ENCODE data around the gene PHF23.

The PHF23 gene

DNA sequence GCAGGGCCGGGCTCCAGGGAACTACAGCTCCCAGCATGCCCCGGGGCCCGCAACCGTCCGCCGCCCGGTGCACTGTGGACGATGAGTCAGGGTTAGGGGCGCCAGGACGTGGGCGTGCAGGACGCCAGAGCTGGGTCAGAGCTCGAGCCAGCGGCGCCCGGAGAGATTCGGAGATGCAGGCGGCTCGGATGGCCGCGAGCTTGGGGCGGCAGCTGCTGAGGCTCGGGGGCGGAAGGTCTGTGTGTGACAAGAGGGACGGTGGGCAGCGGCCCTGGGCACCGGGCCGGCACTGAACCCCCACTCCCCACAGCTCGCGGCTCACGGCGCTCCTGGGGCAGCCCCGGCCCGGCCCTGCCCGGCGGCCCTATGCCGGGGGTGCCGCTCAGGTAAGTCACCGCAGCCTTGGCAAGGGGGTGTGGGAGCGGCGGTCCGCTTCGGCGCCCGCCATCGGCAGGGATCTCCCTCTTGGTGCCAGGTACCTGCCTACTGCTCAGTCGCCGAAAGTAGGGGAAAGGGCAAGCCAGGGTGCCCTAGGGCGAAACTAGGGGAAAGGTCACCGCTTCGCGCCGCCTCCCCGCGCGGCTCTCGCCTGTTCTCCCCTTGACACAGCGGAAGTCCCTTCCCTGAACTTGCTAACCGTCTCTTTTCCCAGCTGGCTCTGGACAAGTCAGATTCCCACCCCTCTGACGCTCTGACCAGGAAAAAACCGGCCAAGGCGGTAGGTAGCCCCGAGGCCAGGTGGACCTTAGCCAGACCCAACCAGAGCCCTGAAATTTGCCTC, 19.3 kb downstream of the PHF23 start, which contains the start of the genes ACADVL and DLG4:
Gene ACADVL (plus strand): TSS at position 127 of the 781 bp plus-strand sequence. CDS start 47 bp downstream, at position 174.
Gene DLG4 (minus strand): TSS at position 25 of the 781 bp plus-strand sequence.
- DNase-seq (ENCODE audit: low spot score) = peak; percentile 93

DNA sequence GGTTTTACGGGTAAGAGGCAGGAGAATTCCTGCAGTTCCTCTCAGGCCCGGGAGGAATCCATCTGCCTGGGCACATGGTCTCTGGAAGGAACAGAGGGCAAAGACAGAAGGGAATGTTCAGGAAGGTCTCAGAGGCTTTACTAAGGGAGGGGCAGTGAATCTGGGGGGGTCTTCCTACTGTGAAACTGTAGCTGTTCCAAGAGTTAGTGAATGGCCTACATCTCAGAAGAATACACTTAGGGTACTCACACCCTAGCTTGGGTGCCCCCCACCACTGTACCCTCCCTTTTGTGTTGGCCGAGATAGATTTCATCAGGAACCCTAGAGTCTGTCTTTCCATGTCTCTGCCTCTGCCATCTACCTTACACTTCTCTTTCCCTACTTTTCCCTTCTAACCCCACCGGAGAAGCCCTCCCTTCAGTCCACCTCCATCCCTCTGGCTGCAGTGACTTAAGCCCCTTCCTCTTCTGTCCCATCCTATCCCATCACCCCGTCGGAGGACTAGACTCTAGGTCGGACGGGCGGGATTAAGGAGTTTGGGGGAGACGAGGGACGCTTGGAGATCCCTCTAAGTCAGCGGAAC, 19.9 kb downstream of the PHF23 start:
- DNase-seq (ENCODE audit: low spot score) = no peak

DNA sequence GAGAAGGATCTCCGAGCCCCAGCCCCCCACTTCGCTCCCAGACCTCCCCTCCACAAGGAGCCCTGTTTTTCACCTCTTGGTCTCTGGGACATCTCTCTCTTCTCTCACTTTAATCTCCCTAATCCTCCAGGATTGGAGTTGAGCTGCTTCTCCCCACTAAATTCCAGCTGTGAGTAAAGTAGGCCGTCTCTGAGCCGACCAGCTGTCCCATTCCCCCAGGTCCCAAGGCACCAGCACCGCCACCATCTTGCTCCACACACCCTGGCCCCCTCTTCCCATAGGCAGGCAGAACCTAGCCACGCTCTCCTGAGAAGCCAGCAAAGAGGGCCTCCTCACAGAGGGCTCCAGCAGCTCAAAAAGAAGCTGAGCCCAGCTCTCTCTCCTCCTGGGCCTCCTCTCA, 20.5 kb downstream of the PHF23 start:
- no peak for DNase-seq (ENCODE audit: low spot score)

DNA sequence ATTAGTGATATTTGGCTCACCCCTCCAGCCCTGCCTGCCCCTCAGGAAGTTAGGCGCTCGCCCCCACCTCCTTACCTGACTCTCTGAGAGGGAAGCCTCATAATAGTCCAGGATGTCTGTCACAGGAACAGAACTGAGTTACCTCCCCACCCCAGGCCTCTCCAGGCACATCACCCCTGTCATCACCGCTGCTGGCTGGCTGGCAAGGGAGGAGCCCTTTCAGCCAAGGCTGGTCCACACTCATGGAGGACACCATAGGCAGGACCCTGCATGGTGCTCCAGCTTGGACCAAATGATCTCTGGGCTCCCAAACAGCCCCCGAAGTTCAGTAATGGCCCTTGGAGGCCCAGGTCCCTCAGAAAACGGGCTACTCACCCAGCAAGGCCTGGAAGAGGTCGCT, 21.1 kb downstream of the PHF23 start:
- no peak for DNase-seq (ENCODE audit: low spot score)

DNA sequence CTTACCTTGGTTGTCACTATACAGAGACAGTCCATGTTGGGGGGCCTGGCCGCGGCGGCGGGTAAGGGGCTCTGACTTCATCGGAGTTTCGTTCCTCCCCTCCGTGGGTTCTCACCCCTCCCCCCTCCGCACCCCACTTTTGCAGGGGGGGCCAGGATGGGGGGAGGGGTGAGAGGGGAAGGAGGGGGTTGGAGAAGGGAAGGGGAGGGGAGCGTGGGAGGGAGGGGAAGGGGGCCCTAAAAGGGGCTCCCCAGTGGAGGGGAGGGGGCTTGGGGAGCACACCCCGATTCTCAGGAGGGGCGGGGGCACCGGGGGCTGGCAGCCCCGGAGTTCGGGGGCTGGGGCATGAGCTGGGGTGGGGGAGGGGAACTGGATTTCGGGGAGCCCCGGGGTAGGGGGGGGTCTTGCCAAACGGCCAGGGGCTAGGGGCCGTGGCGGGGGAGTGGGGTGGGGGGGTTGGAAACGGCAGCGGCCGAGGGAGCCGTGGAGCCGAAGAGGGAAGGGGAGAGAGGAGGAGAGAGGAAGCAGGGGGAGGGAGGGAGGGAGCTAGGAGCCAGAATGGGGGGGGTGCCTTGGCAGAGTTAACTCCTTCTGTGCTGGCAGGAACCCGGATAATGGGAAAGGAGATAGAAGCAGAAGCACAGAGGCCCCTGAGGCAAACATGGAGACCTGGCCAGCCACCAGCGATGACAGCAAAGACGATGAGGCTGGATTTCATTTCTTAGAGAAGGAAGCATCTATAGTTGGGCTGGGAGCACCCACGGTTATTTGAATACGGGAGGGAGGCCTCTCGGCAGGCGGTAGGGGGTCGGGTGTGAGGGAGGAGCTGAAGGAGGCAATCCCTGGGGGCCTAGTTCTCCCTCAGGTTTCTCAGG, 21.9 kb downstream of the PHF23 start:
- peak; percentile 80 for DNase-seq (ENCODE audit: low spot score)

DNA sequence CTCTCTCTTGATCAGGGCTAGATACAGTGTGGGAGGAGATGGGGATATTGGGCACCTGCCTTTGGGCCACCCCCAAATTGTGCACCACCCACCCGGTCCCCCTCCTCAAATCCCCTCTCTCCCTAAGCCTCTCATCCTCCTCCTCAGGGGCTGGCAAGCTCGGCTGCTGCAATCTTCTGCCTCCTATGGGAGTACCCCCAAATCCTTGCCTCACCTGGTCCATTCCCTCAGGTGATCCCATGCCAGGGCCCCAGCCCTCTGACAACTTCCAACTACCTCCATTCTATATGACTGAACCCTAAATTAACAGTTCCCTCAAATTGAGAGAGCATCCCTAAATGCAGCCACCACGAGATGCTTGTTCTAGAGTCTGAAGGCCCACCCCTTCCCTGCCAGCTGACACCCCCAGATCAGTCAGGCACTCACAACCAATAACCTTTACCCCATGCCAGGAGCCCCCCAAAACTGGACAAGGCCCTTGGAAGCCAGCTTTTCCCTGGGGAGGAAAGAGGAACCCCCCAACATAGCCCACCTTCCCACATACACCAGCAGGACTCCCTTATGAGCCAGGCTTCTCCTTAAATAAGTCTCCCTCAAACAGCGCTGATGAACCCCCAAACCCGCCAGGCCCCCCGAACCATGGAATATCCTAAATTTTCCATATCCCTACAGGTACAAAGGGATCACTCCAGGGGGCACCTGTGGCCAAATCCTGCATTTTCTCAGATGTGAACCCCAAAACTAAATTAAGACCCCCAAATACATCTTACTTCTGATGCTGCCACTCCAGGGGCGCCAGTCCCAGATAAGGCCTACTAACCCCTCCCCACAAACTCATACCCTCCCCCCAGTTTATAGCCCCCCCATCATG, 22.8 kb downstream of the PHF23 start:
- DNase-seq (ENCODE audit: low spot score) = no peak

DNA sequence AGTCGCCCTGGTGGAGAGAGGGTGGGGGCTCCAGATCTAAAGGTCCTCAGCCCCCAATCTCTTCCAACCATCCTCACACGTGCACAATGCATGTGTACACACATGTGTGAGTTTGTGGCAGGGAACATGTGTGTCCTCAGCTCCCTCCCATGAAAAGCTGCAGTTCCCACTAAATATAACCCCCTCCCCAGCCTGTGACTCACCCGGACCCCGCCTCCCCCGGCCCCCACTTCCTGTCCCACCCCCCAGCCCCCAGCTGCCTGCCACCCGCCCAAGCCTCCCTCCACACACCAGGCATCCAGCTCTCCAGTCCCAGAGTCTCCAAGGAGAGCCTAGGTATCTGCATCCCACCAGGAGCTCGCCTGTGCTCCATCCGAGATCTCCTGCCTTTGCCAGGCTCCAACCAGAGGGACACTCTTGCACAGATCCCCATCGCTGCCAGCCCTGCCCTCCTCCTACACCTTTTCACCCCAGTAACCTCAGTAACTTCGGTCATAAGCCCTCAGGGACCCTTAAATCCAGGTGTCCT, 23.5 kb downstream of the PHF23 start:
- no peak for DNase-seq (ENCODE audit: low spot score)

DNA sequence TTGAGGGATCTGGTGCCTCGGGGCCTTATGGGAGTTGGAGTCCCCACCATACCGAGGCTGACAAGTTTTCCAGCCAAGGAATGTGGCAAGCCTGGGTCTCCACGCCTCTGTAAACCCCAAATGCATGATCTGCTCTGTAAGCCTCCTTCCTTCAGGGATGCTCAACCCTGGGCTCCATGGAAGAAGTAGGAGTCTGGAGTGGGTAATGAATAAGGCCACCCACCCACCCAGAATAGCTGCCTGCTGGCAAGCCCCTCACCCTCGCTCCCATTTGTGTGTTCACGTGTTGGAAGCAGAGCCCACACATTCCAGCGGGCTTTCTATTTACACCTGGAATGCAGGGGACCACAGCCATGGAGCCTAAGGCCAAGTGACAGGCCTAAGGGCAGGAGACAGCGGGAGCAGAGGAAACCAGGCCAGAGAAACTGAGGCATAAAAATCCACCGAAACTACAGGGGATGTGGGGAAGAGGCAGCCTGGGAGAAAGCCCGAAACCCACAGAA, 24.1 kb downstream of the PHF23 start:
- no peak for DNase-seq (ENCODE audit: low spot score)

DNA sequence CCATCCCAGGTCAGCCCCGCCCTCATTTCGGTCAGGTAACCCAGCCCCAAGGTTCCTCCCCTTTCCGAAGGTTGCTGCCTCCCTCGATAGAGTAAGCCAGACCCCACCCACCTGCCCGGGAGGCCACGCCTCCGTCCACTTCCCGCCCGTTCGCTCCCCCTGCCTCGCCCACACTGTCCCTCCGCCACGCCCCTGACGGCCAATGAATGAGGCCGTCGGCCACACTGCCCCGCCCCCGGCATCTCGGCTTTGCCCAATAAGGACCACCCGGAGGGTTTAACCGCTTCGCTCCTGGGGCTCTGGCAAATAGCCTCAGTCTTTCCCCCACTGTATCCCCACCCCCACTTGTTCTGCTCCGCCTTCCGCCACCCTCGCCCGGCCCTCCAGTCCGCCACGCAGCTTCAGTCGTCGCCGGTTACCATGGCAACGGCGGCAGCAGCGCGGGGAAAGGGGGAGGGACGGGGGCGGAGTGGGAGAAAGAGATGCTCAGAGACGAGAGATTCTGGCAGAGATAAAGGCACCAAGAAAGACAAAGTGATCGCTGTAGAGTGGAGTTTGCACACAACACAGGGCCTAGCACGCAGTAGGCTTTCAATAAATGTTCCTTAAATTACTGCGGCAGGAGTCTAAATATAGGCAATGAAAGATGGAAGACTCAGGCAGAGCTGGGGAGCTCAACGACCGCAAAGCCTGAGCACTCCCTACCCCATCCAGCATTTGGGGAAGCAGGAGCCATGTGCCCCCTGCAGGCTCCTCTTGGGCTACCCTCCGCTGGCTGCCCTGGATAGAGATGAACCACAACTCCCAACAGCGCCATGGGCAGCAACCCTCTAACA, 24.7 kb downstream of the PHF23 start:
- DNase-seq (ENCODE audit: low spot score) = peak; percentile 100

DNA sequence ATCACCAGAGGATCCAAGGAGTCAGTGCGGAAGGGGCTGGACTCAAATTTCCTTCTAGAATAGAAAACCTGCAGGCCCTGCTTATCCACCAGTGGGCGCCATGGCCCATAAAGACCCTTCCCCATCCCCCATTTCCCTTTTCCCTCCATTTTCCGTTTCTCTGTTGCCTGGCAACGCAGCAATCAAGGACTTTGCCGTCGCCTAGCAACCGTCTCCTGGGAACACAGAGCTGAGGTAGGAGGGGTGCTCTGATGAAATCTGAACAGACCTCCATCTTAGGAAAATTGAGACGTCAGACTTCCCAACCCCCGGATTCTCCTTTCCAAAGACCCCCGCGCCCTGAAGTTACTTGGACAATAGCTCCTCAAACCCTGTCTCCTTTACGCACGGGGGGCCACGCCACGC, 25.4 kb downstream of the PHF23 start:
- DNase-seq (ENCODE audit: low spot score) = peak; percentile 99

DNA sequence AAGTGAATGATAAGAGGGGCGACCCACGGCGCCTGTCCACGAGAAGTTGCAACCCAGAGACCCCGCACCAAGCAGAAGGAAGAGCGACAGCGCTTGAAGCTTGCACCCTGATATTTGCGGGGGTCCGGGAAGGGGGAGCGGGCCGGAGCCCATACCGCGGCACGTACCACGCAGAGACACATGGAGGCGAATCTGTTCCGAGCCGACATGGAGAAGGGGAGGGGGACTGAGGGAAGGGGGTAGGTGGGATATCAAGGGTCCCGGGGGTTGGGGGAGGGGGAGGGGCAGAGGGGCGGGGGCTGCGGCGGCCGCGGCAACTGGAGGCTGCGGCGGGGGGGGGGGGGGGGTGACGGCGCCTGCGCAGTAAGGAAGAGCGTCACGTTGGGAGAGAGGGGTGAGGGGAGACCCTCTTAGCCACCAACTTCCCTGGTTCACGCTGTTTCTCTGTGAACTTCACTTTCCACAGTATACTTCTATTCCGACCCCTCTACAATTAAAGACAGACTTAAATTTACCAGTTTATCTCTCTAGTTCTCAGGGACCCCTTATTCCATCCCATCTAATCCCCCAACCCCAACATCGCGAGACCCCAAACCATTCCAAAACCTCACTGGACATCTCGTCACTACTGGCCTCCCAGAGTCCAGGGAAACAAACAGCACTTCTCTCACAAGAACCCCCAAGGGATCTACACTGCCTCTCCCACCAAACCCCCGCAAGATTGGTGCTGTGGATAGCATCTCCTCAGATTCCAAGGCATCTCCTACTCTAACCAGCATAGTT, 27.6 kb downstream of the PHF23 start:
- DNase-seq (ENCODE audit: low spot score) = peak; percentile 74

DNA sequence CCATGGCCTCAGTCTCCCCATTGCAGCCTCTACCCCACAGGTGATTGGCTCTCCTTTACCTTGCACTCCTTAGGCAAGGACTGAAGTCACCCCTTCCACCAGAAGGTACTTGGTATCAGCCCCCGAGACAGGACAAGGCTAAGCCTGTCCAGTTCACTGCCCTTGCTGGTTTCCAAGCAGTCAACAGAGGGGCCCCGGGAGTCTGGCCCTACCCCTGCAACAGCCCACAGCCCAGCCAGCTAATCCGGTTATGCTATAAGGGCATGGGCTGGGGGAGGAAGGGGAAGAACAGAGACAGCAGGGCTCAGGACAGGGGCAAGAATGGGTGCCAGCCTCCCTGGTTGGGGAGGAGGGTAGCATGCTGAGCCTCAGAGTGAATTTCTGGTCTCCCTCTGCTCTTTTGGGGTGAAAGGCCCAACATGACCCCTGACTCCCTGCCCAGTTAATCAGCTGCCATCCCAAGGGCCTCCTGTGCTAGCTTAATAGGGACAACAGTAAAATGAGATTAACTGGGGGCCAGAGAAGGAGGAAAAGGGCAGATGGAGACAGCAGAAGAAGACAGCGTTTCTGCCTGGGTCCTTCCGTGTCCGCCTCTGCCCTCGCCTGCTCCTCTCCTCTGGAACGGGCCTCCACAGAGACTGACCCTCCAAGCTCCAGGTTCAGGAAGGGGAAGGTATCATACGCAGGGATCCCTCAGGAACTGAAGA, 30.4 kb downstream of the PHF23 start:
- peak; percentile 76 for DNase-seq (ENCODE audit: low spot score)

DNA sequence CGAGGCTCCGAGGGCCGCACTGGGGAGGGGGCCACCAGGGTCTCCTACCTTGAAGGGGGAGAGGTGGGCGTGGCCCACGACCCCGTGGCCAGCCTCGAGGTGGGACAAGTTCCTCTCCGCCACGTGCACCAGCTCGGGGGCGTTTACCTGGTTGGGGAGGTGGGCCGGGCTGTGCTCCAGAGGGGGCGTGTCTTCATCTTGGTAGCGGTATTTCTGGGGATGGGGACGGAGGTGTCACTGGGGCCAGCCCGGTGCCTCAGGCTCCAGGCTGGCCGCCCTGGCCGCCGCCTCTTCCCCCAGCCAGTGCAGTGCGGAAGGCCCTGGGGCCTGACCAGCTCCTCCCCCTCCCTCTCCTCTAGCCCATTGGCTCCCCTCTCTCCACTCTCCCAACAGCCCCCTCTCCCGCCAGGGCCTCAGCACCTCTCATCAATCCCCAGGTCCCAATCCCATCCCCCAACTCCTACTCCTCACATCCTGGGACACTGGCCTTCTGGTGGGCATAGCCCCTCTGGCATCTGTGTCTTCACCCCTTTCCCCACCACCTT, 31.2 kb downstream of the PHF23 start:
- peak; percentile 82 for DNase-seq (ENCODE audit: low spot score)

DNA sequence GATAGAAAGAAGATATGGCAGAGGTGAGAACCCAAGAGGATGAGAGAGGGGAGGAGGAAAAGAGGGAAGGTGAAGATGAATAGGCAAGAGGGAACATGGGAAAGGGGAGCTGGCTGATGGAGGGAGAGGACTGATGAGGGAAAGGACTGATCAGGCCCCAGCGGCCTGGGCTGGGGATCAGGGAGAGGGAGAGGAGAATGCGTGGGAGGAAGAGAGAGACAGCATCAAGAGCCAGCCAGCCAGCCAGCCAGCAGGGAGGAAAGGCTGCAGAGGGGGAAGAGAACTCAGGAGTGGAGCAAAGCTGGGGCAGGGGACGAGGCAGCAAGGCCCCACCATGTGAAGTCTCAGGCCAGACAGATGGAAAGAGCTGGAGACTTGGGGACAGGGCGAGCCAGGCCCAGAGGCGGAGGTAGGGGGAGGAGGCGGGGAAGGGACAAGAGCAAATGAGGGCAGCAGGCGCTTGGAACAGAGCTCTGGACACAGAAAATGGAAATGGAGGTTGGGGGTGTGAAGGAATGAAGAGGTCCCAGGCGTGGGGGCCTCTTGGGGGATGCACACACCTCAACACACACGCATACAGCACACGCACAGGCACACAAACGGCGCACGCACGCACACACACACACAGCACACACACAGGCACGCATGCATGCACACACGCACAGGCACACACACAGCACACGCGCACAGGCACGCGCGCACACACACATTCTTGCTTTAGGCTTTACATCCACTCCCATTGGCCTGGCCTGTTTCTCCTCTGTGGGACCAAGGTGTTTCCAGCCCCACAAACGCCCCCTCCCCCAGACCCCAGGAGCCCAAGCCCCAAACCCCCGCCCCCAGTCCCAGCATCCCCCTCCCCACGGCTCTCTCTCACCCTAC, 31.9 kb downstream of the PHF23 start:
- no peak for DNase-seq (ENCODE audit: low spot score)

DNA sequence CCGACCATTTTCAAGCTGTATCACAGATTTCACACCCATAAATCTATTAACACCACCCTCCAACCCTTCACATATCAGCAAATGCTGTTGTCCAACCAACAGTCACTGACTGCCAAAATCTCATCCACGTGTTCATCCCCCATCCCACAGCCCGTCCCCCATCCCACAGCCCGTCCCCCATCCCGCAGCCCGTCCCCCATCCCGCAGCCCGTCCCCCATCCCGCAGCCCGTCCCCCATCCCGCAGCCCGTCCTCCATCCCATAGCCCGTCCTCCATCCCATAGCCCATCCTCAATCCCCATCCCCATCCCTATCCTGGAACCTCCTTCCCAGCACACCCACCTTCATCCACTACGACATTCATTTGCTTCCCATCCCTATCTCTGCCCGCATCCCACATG, 33.7 kb downstream of the PHF23 start:
- no peak for DNase-seq (ENCODE audit: low spot score)

DNA sequence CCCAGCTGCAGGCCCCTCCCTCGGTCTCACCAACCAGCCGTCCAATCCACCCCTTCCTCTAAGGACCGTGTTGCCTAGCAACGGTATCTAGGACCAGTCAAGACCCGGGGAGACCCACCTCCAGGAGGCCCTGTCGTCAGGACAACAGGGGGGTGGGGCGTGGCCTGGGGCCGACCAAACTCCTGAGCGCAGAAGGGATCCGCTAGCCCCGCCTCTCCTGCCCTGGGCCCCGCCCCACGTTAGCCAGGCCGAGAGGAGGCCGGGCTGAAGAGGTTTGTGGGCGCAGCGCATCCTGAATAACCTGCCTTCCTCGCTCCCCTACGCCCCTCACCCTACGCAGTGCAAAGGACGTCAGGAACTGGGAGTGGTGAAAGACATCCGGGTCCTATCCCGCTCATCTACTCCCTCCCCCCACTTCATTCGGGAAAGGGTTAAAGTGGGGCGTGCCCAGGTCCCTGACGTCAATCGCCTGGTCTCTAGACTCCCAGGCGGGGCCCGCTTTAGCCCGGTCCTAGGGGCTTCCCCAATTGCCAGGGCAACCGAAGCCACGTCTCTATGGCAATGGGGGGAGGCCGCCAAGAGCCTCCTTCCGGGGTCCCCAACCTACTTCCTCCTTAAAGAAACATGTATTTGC, 34.3 kb downstream of the PHF23 start:
- DNase-seq (ENCODE audit: low spot score) = peak; percentile 99

DNA sequence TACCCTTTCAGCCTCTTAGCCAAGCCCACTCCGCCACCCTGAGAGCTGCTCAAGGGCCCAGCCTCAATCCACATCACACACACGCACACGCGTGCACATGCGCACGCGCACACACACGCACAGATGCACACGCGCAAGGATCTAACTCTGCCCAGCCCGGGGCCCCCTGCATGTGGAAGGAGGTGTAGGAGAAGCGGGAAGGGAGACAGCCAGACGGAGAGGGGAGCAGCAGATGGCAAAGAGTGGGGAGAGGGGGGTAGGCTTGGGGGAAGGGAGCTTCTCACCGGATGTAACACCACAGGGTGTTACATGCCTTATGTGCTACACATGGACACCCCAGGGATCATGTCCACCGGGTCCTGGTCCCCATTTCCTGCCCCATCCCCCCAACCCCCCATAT, 34.9 kb downstream of the PHF23 start:
- no peak for DNase-seq (ENCODE audit: low spot score)

All from ecto neural progenitor cell (in vitro differentiated cells).